ENCODE measurements around the gene GNB1. TPM values are rescaled to one million over a fixed set of nuclear protein-coding genes. Genes with fewer than 3 reads are reported as not detected.

The GNB1 gene
- total RNA-seq, 1 donor from 2014 or later, result 280 TPM

DNA sequence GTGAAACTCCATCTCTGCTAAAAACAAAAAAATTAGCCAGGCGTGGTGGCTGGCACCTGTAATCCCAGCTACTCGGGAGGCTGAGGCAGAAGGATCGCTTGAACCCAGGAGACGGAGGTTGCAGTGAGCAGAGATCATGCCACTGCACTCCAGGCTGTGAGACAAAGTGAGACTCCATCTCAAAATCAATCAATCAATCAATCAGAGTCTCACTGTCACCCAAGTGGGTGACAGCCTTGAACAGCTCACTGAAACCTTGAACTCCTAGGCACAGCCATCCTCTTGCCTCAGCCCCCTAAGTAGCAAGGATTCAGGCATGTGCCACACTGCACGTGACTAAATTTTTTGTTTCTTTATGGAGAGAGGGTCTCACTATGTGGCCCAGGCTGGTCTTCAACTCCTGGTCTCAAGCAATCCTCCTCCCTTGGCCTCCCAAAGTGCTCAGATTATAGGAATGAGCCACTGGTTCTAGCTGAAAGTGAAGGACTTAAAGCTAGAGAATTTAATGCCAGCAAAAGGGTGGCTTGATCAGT lies 44.4 kb downstream of the GNB1 start:
- DNase-seq (ENCODE audit: low spot score), result no peak
- no peak for ATAC-seq
- intact Hi-C loops (cut with DNase I), result no loop called here

DNA sequence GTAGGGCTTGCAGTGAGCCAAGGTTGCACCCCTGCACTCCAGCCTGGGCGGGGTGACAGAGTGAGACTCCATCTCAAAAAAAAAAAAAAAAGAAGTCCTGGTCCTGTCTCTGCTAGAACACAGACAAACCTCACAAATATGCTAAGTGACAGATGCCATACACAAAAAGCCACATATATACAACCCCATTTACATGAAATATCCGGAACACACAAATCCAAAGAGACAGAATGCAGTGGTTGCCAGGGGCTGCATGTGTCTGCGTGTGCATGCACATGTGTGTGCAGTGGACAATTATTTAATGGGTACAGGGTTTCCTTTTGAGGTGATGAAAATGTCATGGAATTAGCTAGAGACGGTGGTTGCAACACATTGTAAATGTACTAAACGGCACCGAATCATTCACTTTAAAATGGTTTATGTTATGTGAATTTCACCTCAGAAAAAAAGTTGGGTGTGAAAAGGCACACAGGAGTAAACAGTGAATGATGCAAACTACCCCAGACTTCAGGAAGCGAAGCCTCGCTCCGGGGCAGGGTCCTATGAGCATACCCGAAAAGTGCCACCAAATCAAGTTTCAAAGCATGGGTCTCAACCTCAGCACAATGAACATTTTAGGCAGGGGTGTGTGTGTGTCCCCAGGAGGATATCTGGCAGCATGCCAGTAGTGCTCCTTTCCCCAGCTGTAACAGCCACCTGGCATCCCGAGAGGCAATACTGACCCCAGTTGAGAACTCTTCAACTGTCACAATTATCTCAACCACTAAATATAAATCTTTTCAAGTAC lies 48.3 kb downstream of the GNB1 start:
- intact Hi-C loops (cut with DNase I), result no loop called here
- no peak for ATAC-seq
- no peak for DNase-seq (ENCODE audit: low spot score)

DNA sequence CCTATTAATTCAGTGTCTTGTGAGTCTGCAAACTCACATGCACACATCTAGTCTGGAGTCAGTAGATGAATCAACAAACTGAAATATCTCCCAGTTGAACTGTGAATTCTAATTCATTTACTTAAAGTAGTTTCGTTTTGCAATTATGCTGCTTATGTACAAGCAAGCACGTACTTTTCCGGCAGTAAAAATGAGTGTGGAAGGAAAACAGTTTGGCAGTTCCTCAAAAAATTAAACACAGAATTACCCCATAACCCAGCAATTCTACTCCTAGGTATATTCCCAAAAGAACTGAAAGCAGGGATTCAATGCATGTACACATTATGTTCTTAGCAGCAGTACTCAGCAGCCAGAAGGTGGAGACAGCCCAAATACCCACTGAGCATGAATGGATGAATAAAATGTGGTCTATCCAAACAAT lies 49.3 kb downstream of the GNB1 start:
- no peak for ATAC-seq
- intact Hi-C loops (cut with DNase I), result no loop called here
- DNase-seq (ENCODE audit: low spot score), result no peak

DNA sequence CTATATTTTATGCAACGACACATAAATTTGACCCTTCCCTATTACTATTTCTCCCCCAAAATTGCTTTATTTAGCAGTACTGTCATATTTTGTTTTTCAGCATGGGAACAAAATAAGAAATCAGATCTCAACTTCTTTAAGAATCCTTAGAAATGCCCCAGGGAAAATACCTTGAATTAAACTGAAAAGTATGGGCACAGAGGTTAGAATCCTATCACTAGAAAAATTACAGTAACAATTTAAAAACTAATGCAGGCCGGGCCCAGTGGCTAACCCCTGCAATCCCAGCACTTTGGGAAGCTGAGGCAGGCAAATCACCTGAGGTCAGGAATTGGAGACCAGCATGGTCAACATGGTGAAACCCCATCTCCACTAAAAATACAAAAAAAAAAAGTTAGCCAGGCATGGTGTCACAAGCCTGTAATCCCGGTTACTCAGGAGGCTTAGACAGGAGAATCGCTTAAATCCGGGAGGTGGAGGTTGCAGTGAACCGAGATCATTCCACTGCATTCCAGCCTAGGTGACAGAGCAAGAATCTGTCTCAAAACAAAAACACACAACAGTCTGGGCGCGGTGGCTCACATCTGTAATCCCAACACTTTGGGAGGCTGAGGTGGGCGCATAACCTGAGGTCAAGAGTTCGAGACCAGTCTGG lies 51.4 kb downstream of the GNB1 start:
- intact Hi-C loops (cut with DNase I), result no loop called here
- ATAC-seq (no peak), DNase-seq (ENCODE audit: low spot score) (no peak)

DNA sequence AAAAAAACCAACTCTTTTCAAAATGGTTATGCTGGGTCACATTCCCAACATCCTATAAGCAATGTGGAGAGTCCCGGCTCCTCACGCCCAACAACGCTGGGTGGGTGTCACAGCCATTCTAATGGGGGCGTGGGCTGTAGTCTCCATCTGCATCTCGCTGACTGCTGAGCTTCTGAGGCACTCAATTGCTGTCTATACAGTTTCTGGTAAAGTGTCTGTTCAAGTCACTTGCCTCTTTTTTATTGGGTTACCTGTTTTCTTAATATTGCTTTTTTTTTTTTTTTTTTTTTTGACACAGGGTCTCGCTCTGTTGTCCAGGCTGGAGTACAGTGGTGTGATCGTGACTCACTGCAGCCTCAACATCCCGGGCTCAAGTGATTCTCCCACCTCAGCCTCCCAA lies 54.8 kb downstream of the GNB1 start:
- ATAC-seq (no peak), DNase-seq (ENCODE audit: low spot score) (no peak)
- intact Hi-C loops (cut with DNase I), result no loop called here

DNA sequence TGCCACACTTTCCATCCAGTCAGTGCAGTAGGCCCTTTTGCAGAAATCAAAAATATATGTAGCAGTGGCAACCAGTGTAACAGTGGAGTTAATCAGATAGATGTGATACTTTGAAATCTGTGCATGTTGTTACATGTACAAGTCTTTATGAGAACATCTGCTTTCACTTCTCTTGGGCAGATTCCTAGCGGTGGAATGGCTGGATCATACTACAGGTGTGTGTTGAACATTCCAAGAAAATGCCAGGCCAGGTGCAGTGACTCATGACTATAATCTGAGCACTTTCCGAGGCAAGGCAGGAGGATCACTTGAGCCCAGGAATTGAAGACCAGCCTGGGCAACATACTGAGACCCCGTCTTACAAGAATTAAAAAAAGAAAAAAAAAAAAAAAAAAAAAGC lies 55.3 kb downstream of the GNB1 start:
- ATAC-seq (no peak), DNase-seq (ENCODE audit: low spot score) (no peak)
- intact Hi-C loops (cut with DNase I), result no loop called here

DNA sequence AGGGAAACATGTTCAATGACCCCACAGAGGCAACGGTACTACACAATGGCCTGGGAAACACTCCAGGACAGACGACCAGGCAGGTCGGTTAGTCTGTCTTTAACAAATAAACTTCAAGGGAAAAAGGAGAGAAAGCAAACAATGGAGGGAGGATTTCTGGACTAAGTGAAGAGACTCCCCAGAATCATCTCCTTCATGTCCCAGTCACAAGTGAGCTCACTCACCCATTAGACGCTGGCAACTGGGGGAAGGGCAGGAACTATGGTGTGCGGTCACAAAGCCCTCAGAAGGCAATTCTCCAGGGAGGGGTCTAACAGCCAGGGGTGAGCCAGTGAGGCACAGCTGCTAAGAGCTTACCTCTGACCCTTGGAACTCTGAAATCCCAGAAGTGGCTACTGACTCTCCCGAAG lies 57.0 kb downstream of the GNB1 start:
- DNase-seq (ENCODE audit: low spot score) (no peak), ATAC-seq (peak; percentile 46)
- intact Hi-C loops (cut with DNase I), result no loop called here

DNA sequence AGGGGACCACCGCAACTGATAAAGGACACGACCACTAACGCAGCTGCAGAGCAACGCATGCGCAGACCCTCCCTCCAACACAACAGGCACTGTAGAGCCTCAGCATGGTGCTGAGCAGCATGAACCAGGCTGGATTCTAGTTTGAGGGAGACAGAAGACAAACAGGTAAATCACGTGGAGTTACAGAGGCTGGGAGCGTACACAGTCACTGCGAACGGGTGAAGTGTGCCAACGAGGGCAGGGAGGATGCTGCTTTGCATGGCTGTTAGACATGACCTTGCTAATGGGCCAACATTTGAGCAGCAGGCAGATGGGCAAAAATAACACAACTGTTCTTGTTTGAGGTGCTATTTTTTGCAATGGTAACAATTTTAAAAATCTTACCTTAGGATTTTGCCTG lies 57.4 kb downstream of the GNB1 start:
- intact Hi-C loops (cut with DNase I), result no loop called here
- ATAC-seq (no peak), DNase-seq (ENCODE audit: low spot score) (no peak)

DNA sequence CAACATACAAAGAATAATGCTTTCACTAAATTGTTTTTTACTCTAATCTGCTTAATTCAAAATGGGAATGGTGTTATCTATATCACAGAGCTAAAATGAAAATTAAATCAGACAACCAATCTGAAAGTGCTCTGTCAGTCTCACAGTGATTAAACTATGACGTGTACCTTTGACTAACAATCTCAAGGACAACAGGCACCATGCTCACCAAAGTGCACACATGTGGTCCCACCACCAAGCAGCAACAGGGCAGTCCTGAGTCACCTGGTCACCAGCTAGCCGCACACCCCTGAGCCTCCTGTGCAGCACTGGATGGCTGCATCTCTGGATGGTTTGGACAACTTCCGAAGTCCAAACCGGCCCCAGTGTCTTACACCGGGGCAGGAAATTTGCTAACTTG lies 58.1 kb downstream of the GNB1 start:
- DNase-seq (ENCODE audit: low spot score) (no peak), ATAC-seq (no peak)
- intact Hi-C loops (cut with DNase I), result no loop called here

DNA sequence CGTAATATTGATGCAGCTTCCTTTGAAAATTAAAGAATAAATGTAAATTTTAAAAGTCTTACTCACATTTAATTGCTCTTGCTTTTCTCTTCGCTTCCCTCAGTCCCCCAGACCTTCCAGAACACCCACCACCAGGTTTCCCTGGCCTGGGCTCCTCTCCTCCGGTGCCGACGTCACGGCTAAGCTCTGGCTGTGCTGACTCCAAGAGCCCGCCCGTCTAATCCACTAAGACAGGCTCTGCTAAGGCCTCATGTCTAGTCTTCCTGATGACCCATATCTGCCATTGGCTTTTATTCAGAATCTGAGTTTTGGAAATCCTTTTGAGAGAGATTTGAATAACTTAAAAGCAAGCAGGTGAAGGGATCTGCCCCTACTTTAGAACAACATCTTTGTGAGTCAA lies 58.7 kb downstream of the GNB1 start:
- DNase-seq (ENCODE audit: low spot score) (no peak), ATAC-seq (no peak)
- intact Hi-C loops (cut with DNase I), result no loop called here

DNA sequence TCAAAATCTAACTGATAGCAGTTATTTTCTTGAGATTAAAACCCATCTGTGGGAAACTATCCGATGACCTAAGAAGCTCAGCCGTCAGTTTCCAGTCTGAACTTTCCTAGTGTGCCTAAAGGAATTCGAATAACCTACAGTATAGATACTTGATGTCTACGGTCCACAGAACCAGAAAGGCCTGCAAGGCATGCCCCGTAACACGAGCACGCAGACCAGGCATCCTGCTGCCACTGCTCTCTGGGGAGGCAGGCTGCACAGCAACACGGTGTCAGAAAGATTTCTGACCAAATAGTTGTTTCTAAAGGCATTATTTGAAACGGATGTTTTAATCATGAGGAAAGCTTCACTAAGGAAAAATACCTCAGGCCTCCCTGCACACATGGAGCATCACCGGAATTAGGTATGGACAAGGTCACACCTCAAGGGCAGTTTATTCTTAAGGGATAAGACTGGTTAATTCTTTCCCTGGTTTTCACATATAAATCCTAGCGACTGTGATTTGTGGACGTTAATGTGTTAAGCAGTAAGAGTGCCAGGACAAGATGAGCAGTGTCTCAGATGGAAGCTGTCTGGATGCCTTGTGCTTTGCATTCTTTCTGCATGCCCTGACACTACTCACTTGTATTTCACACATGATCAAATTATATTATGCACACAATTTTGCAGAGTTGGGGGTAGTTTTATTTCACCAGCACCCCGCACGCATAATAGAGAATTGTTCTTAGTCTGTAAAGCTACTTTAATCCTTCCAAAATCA lies 63.6 kb downstream of the GNB1 start:
- DNase-seq (ENCODE audit: low spot score) (no peak), ATAC-seq (no peak)
- intact Hi-C loops (cut with DNase I), result no loop called here

DNA sequence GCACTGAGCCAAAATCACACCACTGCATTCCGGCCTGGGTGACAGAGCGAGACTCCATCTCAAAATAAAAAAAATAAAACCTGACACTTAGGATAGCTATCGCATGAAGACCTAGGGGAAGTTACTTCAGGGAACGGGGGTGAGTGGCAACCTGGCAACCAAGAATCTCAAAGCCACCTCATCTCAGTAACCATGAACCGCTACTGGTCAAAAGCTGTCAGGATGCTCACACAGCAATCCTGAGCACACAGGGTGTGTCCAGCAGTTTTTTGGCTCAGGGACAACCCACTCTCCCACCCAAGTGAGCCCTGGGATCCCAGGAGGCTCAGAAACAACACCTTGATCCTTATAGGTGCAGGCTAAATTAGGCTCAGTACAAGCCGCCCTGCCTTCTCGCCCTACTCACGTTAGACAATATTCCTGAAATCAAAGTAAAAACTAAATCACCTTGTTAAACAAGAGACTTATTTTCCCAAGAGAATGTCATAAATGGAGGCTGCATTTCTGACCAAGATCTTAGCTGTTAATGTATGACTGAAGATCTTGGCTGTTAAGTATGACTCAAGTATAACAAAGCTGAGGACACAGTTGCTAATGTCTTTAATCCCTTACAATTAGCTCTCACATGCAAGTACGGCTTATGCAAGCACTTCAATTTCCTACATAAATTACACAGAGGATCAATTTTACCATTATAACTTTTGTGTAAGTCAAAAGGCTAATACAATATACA lies 64.4 kb downstream of the GNB1 start:
- intact Hi-C loops (cut with DNase I), result no loop called here
- DNase-seq (ENCODE audit: low spot score), result no peak
- no peak for ATAC-seq

DNA sequence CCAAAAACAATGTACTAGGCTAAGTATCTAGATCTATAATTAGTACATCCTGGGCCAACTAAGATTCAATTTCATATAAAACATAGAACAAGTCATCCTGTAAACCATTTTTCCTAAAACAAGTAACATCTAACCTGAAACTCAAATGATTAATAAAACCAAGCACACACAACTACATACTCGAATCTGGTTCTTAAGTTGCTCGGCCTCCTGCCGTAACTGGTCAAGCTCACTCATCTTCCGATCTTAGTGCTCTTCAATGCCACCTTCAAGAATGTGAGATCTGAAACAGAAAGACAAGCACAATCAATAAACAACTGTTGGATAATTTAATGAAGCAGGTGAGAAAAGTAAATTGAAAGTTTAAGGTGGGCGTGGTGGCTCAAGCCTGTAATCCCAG lies 65.7 kb downstream of the GNB1 start:
- intact Hi-C loops (cut with DNase I), result no loop called here
- DNase-seq (ENCODE audit: low spot score) (no peak), ATAC-seq (no peak)

DNA sequence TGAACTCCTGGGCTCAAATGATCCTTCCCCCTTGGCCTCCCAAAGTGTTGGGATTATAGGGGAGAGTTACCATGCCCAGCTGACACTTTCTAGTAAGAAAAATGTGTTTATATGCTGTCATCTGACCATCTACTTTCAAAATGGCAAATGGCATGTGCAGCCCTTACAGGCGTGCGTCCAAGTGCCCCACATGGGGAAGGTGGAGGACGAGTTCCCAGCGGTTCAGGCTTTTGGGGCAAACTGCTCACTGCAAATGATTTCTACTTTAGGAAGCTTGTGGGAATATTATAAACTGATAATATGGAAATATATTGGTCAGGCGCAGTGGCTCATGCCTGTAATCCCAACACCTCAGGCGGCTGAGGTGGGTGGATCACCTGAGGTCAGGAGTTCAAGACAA lies 71.1 kb downstream of the GNB1 start:
- intact Hi-C loops (cut with DNase I), result no loop called here
- DNase-seq (ENCODE audit: low spot score), result no peak
- no peak for ATAC-seq

DNA sequence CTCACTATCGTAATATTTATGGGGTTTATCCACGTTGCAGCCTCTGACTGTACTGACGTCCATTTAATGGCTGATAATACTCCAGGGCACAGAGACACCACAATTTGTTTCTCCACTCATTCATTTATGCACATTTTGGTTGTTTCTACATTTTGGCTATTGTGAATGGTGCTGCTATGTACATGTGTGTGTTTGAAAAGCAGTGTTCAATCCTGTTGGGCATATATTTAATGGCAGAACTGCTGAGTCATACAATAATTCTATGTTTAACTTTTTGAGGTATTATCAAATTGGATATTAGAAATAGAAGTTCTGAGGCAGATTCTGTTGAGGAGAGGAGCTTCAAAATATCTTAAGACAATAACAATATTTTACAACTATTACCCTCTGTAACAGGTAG lies 73.7 kb downstream of the GNB1 start:
- DNase-seq (ENCODE audit: low spot score) (no peak), ATAC-seq (no peak)
- intact Hi-C loops (cut with DNase I), result no loop called here

DNA sequence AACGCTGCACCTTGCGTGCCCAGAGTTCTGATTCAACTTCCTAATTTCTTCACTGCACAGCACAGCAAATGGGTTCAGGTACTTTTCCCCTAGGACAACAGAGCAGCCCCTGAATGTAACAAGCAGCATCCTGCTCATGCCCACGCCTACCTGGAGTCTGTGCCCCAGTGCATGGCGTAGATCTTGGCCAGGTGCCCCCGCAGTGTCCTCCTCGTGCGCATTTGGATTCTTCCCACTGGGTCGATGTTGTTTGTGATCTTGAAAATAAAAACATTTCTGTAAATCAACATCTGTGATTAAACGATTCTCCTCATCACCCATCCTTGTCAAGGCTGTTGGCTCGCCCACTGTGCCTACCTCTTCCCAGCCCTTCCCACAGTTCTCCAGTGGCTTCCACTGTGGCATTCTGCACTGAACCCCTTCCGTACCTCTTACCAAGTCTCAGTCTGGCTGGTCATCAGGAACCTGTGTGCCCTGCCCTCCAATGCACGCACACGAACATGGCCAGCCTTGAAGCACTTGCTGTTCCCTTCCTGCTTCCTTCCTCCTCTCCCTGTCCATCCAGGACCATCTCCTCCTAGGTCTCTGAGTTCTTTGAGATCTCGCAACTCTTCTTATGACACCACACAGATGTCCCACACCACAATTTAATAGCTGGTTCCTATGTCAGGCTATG lies 75.1 kb downstream of the GNB1 start:
- no peak for DNase-seq (ENCODE audit: low spot score)
- intact Hi-C loops (cut with DNase I), result no loop called here
- ATAC-seq, result no peak

DNA sequence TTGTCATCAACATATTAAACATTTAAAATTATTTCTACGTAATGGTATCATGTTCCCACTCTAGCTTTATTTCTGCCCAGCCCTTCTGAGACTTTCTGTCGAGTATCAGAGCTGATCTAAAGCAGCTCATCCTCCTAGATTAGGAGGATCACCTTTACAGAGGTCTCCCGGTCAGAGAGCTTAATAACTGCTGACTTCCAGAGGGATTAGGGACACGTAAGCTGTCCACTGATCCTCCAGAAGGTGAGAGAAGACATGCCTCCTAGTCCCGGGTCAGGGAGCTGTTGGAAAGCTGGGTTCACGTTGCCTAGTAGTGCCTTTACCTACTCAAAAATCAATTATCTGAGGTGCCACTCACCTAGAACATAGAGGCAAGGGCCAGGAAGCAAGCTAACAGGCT lies 81.4 kb downstream of the GNB1 start:
- intact Hi-C loops (cut with DNase I), result no loop called here
- no peak for ATAC-seq
- no peak for DNase-seq (ENCODE audit: low spot score)

DNA sequence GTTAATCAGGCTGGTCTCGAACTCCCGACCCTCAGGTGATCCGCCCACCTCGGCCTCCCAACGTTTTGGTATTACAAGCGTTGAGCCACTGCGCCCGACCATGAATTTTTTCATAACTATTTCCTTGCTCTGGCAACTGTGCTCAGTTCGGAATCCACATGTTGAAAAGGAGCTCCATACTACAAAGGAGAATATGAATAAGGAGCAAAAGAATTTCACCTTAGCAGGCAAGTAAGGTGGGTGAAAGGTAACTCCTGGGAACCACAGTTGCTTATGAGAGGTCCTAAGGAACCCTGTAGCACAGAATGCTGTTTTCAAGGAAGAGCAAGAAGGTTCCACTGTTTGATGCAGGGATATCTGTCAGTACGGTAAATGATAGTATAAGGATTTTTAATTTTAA lies 82.7 kb downstream of the GNB1 start:
- DNase-seq (ENCODE audit: low spot score) (no peak), ATAC-seq (no peak)
- intact Hi-C loops (cut with DNase I), result no loop called here

DNA sequence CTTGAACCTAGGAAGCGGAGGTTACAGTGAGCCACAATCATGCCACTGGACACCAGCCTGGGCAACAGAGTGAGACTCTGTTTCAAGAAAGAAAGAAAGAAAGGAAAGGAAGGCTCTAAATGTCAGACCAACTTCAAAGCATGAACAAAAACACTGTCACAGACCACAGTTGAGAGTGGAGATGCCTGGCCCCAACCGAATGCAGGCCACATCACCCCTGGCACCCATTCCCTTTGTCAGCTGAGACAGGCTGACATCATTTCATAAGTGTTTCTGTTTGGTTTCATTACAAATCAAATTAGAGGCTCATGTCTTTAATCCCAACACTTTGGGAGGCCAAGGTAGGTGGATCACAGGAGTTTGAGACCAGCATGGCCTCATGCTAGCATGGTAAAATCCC lies 84.0 kb downstream of the GNB1 start:
- DNase-seq (ENCODE audit: low spot score), result no peak
- intact Hi-C loops (cut with DNase I), result no loop called here
- ATAC-seq, result no peak
